Epithelial cell of esophagus (primary cell): ENCODE data around the gene SMIM38.

Experiments used
- DNase-seq: peaks from one replicate; pipeline ENCODE4 v3.0.0; 2010; ENCODE audit warnings: low read depth
- H3K4me3 ChIP-seq: 2 replicates; pipeline ENCODE4 v1.5.1; 2011; ENCODE audit warnings: mild to moderate bottlenecking, low read length, control low read depth
- TF ChIP-seq, protein P1 (sequence below): IDR thresholded peaks from 2 replicates; pipeline ENCODE4 v1.5.1; 2011; ENCODE audit warnings: low read depth, mild to moderate bottlenecking, low read length, control low read depth, inconsistent platforms; ENCODE audit not compliant: insufficient read depth; ENCODE audit errors: missing control alignments

Gene SMIM38

DNA sequence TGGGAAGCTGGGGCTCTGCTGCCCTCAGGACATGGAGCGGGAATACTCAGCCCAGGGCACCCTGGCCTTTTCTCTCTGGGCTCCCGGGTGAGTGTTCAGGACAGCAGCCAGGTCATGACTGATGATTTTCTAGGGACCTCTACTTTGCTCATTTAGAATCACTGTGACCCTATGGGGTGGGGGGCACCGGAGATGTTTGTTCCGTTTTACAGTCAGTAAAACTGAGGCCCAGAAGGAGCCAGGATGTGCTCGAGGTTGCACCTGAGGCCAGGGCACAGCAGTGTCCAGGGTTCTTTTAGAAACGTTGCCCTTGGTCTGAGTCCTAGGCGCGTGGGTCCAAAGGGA lies 48.1 kb downstream of the SMIM38 start:
- TF ChIP-seq, protein P1, sequence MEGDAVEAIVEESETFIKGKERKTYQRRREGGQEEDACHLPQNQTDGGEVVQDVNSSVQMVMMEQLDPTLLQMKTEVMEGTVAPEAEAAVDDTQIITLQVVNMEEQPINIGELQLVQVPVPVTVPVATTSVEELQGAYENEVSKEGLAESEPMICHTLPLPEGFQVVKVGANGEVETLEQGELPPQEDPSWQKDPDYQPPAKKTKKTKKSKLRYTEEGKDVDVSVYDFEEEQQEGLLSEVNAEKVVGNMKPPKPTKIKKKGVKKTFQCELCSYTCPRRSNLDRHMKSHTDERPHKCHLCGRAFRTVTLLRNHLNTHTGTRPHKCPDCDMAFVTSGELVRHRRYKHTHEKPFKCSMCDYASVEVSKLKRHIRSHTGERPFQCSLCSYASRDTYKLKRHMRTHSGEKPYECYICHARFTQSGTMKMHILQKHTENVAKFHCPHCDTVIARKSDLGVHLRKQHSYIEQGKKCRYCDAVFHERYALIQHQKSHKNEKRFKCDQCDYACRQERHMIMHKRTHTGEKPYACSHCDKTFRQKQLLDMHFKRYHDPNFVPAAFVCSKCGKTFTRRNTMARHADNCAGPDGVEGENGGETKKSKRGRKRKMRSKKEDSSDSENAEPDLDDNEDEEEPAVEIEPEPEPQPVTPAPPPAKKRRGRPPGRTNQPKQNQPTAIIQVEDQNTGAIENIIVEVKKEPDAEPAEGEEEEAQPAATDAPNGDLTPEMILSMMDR, result no peak
- H3K4me3 ChIP-seq, result no peak overlapping the region
- no peak for DNase-seq

DNA sequence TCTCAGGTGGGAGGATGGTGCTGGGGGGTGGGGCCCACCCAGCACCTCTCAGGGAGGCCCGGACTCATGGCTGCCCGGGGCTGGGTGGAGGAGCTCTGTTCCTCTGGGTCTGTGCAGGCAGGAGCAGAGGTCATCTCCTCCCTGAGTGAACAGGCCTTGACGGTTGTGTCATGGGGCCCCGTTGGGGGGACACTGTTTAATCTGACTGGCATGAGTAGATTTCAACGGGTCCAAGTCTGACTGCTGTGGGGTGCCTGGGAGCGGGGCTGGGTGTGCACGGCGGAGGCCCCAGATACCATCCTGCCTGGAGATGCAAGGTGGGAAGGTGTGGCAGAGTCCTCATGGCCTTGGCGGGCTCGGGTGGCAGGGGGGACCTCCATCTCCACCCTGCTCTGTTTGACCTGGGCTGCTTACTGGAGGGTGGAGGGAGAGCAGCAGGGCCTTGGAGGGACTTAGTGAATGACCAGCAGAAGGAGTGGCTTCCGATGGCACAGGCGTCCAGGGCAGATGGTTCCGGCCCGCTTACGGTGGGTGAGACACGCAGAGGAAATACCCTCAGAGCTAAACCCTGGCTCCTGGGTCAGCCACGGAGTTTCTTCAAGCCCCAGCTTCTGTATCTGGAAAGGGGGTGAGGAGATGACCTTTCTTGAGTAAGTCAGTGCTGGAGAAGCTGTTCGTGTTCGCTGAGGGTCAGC lies 48.7 kb downstream of the SMIM38 start:
- no peak for DNase-seq
- TF ChIP-seq, protein P1, result no peak
- H3K4me3 ChIP-seq, result no peak overlapping the region

DNA sequence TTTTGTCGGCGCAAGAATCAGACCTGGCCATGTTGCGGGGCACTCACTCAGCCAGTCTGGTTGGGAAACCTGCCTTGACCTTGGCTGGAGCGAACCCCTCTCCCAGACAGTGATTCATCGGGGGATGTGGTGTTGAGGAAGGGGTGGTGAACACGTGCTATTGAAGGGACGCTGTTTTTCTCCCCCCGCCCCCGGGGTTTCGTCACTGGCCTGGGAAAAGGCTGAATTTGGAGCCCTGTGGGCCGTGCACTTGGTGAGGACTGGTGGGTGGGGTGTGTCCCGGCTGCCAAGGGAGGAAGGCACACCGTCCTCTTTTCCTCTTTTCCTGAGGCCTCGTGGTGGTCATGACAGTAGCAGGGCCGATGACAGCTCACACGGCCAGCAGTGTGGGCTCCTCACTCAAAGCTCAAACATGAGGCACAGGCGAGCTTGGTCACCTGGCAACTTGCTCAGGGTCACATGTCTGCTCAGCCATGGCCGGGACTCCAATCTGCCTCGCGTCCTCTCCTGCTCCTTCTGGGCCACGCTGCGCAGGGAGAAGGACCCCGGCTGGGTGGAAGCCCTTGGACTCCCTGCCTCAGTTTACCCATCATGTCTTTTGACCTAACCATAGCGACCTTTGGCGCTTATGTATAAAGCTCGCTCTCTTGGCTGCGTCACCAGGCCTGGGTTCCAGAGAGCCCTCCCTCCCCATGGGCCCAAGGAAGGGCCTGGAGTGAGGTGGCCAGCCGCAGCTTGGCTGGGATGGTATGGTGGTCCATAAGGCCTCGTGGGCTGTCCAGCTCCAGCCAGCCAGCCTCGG lies 49.4 kb downstream of the SMIM38 start:
- no peak for DNase-seq
- TF ChIP-seq, protein P1, result no peak

More for the DNA sequence above, 49.4 kb downstream of the SMIM38 start:
- no peak overlapping the region for H3K4me3 ChIP-seq
